ENCODE measurements around the gene RBM6. TPM values are rescaled to one million over a fixed set of nuclear protein-coding genes. Genes with fewer than 3 reads are reported as not detected.

RBM6 gene
- total RNA-seq, 1 experiment from 2014 or later, result 118 TPM

DNA sequence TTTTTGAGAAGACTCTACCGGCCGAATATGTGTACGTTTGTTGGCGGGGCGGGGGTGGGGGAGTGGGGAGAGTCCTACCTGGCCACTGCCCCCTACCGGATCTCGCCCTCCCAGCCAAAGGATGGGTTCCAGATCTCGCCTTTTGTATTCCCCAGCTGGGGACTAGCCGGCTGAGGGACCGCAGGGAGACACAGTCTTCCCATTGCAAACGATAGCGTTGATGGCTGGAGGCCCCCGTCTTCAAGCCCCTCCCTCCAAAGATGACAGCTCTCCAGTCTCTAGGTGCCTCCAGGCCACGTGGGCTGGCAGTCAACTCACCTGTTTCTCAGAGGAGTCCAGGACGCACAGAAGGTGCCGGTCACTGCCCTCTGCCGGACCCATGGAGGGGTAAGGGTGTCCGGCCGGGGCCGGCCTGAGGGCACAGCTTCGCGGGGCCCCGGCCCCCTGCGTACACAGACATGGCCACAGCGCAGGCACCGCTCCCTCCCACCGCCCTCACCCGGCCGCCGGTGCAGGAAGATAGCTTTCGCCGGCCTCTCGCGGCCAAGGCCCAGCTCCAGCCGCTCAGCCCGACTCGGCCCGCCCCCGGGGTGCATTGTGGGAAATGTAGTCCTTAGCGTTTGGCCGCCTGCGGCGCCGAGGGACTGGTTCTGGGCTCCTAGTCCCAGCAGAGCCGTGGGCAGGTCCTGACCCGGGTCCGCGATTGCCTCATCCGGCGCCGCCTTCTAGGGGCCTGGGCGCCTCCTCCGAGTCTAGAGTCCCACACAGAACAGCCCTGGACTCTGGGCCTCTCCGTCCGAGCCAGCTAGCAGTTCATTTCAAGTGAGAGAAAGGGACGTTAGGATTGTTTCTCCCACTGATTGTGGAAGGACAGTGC lies 10.4 kb upstream of the RBM6 start, which contains the start of gene MON1A (continued):
- TF ChIP-seq, protein P1, sequence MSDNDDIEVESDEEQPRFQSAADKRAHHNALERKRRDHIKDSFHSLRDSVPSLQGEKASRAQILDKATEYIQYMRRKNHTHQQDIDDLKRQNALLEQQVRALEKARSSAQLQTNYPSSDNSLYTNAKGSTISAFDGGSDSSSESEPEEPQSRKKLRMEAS (CRISPR knock-in tag; IDR thresholded peaks at IDR 0.05), result peak; percentile 91
- TF ChIP-seq SMAD3 (CRISPR knock-in tag; IDR thresholded peaks at IDR 0.05; ENCODE audit: borderline replicate concordance), result no peak
- TF ChIP-seq, protein P2, sequence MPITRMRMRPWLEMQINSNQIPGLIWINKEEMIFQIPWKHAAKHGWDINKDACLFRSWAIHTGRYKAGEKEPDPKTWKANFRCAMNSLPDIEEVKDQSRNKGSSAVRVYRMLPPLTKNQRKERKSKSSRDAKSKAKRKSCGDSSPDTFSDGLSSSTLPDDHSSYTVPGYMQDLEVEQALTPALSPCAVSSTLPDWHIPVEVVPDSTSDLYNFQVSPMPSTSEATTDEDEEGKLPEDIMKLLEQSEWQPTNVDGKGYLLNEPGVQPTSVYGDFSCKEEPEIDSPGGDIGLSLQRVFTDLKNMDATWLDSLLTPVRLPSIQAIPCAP (CRISPR knock-in tag; IDR thresholded peaks at IDR 0.05), result no peak
- 0 out of 2 replicates have a peak, but pooled peaks have one; percentile 46 for TF ChIP-seq FOXK1 (CRISPR knock-in tag; IDR thresholded peaks at IDR 0.05)
- TF ChIP-seq CREB1 (CRISPR knock-in tag; IDR thresholded peaks at IDR 0.05), result no peak
- no peak for TF ChIP-seq ATF1 (CRISPR knock-in tag; IDR thresholded peaks at IDR 0.05)
- 0 out of 2 replicates have a peak, but pooled peaks have one; percentile 36 for TF ChIP-seq EMX1 (CRISPR knock-in tag; IDR thresholded peaks at IDR 0.05)
- TF ChIP-seq PRRX2 (CRISPR knock-in tag; IDR thresholded peaks at IDR 0.05), result no peak
- TF ChIP-seq IRF2 (CRISPR knock-in tag; IDR thresholded peaks at IDR 0.05; ENCODE audit: borderline replicate concordance, low read depth), result no peak
- no peak for TF ChIP-seq MYBL2 (CRISPR knock-in tag; IDR thresholded peaks at IDR 0.05)
- TF ChIP-seq, protein P3, sequence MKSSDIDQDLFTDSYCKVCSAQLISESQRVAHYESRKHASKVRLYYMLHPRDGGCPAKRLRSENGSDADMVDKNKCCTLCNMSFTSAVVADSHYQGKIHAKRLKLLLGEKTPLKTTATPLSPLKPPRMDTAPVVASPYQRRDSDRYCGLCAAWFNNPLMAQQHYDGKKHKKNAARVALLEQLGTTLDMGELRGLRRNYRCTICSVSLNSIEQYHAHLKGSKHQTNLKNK (CRISPR knock-in tag; IDR thresholded peaks at IDR 0.05), result no peak

DNA sequence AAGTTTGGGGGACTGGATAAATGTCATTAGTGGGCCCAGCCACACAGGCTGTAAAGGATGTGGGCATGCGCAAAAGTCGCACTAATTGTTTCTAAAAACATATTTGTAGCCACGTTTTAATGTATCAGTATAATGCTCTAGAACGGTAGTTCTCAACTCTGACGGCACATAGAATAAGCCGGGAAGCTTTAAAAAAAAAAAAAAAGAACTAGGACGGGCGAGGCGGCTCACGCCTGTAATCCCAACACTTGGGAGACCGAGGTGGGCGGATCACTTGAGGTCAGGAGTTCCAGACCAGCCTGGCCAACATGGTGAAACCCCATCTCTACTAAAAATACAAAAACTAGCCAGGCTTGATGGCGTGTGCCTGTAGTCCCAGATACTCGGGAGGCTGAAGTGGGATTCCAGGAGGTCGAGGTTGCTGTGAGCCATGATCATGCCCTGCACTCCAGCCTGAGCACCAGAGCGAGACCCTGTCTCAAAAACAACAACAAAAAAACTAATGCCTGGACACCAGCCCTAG lies 9.7 kb upstream of the RBM6 start:
- TF ChIP-seq GTF2I (CRISPR knock-in tag; conservative IDR thresholded peaks at IDR 0.05), result no peak
- TF ChIP-seq, protein P4, sequence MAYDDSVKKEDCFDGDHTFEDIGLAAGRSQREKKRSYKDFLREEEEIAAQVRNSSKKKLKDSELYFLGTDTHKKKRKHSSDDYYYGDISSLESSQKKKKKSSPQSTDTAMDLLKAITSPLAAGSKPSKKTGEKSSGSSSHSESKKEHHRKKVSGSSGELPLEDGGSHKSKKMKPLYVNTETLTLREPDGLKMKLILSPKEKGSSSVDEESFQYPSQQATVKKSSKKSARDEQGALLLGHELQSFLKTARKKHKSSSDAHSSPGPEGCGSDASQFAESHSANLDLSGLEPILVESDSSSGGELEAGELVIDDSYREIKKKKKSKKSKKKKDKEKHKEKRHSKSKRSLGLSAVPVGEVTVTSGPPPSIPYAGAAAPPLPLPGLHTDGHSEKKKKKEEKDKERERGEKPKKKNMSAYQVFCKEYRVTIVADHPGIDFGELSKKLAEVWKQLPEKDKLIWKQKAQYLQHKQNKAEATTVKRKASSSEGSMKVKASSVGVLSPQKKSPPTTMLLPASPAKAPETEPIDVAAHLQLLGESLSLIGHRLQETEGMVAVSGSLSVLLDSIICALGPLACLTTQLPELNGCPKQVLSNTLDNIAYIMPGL (CRISPR knock-in tag; IDR thresholded peaks at IDR 0.05), result no peak
- TF ChIP-seq, protein P5, sequence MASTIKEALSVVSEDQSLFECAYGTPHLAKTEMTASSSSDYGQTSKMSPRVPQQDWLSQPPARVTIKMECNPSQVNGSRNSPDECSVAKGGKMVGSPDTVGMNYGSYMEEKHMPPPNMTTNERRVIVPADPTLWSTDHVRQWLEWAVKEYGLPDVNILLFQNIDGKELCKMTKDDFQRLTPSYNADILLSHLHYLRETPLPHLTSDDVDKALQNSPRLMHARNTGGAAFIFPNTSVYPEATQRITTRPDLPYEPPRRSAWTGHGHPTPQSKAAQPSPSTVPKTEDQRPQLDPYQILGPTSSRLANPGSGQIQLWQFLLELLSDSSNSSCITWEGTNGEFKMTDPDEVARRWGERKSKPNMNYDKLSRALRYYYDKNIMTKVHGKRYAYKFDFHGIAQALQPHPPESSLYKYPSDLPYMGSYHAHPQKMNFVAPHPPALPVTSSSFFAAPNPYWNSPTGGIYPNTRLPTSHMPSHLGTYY (CRISPR knock-in tag; IDR thresholded peaks at IDR 0.05), result no peak
- TF ChIP-seq NR2C2 (CRISPR knock-in tag; IDR thresholded peaks at IDR 0.05), result no peak
- Mint-ChIP-seq H3K9me3 (no peaks in the 10 kb centered on the region), H3K4me1 (peaks cover 25% of the 10 kb centered on the region), H3K27ac (peak overlapping the region; percentile 98), H3K4me3 (peak overlapping the region; percentile 90), H3K36me3 (no peaks in the 10 kb centered on the region), H3K27me3 (ENCODE audit: low read depth) (no peaks in the 10 kb centered on the region)
- no peak for ATAC-seq
- ChIA-PET CTCF (interaction anchor here (0.9 to 3.3 kb wide), 34 partner anchors 10 to 460 kb away, joined by 3 to 88 read pairs (median 5); partner anchors contain the start of genes DAG1, INKA1, MST1R and RBM6), POLR2A (interaction anchor here (0.6 to 2.6 kb wide), 9 partner anchors 10 to 258 kb away, joined by 3 to 31 read pairs (median 4); partner anchors contain the start of genes INKA1 and RBM6)
- no peak for DNase-seq (ENCODE audit: low spot score)

DNA sequence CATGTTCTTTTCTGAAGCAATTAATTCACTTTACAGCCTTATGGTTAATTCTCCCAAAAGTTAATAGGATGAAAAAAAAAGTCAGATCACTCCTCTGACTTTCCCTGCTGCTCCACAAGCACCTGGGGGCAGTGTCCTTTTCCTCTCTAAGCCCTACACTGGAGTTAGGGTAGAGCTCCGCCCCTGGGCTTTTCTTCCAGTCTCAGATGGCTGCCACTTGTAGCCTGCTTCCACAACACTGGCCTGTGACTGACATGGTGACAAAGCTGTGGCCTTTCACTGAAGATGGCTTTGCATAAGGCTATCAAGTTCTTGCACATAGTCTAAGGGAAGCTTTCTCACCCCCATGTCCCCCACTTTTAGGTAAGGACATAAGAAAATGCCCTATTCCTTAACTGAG lies 9.0 kb upstream of the RBM6 start:
- Mint-ChIP-seq H3K9me3 (no peaks in the 10 kb centered on the region), H3K27ac (peak overlapping the region; percentile 51), H3K4me1 (peaks cover 25% of the 10 kb centered on the region), H3K36me3 (no peaks in the 10 kb centered on the region), H3K27me3 (ENCODE audit: low read depth) (no peaks in the 10 kb centered on the region), H3K4me3 (peak overlapping the region; percentile 54)
- ChIA-PET CTCF (interaction anchor here (0.5 to 3.3 kb wide), 14 partner anchors 9 to 315 kb away, joined by 3 to 88 read pairs (median 4); partner anchors contain the start of gene RBM6), POLR2A (interaction anchor here (0.8 to 2.6 kb wide), 2 partner anchors 9 to 107 kb away, joined by 7 to 31 read pairs; partner anchors contain the start of gene RBM6)
- ATAC-seq (peak; percentile 74), DNase-seq (ENCODE audit: low spot score) (peak; percentile 75)
- TF ChIP-seq SP1 (CRISPR knock-in tag; conservative IDR thresholded peaks at IDR 0.05), result no peak
- TF ChIP-seq ETV6 (CRISPR knock-in tag; IDR thresholded peaks at IDR 0.05), result no peak
- no peak for TF ChIP-seq ATF1 (CRISPR knock-in tag; IDR thresholded peaks at IDR 0.05)
- TF ChIP-seq, protein P6, sequence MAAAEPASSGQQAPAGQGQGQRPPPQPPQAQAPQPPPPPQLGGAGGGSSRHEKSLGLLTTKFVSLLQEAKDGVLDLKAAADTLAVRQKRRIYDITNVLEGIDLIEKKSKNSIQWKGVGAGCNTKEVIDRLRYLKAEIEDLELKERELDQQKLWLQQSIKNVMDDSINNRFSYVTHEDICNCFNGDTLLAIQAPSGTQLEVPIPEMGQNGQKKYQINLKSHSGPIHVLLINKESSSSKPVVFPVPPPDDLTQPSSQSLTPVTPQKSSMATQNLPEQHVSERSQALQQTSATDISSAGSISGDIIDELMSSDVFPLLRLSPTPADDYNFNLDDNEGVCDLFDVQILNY (CRISPR knock-in tag; IDR thresholded peaks at IDR 0.05), result no peak
- no peak for TF ChIP-seq TCF7 (CRISPR knock-in tag; IDR thresholded peaks at IDR 0.05; ENCODE audit: low read depth)
- TF ChIP-seq, protein P7, sequence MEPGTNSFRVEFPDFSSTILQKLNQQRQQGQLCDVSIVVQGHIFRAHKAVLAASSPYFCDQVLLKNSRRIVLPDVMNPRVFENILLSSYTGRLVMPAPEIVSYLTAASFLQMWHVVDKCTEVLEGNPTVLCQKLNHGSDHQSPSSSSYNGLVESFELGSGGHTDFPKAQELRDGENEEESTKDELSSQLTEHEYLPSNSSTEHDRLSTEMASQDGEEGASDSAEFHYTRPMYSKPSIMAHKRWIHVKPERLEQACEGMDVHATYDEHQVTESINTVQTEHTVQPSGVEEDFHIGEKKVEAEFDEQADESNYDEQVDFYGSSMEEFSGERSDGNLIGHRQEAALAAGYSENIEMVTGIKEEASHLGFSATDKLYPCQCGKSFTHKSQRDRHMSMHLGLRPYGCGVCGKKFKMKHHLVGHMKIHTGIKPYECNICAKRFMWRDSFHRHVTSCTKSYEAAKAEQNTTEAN (CRISPR knock-in tag; IDR thresholded peaks at IDR 0.05), result no peak
- TF ChIP-seq, protein P8, sequence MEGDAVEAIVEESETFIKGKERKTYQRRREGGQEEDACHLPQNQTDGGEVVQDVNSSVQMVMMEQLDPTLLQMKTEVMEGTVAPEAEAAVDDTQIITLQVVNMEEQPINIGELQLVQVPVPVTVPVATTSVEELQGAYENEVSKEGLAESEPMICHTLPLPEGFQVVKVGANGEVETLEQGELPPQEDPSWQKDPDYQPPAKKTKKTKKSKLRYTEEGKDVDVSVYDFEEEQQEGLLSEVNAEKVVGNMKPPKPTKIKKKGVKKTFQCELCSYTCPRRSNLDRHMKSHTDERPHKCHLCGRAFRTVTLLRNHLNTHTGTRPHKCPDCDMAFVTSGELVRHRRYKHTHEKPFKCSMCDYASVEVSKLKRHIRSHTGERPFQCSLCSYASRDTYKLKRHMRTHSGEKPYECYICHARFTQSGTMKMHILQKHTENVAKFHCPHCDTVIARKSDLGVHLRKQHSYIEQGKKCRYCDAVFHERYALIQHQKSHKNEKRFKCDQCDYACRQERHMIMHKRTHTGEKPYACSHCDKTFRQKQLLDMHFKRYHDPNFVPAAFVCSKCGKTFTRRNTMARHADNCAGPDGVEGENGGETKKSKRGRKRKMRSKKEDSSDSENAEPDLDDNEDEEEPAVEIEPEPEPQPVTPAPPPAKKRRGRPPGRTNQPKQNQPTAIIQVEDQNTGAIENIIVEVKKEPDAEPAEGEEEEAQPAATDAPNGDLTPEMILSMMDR (IDR thresholded peaks at IDR 0.05), result no peak
- TF ChIP-seq JUN (CRISPR knock-in tag; IDR thresholded peaks at IDR 0.05), result no peak
- no peak for TF ChIP-seq NFYB (CRISPR knock-in tag; conservative IDR thresholded peaks at IDR 0.05; ENCODE audit: low read depth)
- TF ChIP-seq, protein P3 (CRISPR knock-in tag; IDR thresholded peaks at IDR 0.05), result no peak
